Measurements from ENCODE around the gene ASB1.

Gene ASB1

DNA sequence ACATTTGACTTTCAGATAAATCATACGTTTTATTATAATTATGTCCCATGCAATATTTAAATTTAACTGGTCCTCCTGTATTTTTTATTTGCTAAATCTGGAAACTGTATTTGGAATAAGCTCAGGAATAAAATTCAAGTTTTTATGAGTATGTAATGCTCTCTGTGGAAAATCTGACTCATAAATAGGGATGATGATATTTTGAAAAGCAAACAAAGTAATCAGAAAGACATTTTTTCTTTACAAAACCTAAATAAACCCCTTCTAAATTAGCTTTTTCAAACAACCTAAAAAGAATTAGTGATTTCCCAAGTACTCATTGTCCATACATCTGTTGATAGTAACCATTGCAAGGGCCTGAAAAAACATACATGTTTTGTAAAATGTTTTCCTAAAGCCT, 41.1 kb downstream of the ASB1 start:
- DNase-seq (ENCODE audit: low spot score) = no peak

DNA sequence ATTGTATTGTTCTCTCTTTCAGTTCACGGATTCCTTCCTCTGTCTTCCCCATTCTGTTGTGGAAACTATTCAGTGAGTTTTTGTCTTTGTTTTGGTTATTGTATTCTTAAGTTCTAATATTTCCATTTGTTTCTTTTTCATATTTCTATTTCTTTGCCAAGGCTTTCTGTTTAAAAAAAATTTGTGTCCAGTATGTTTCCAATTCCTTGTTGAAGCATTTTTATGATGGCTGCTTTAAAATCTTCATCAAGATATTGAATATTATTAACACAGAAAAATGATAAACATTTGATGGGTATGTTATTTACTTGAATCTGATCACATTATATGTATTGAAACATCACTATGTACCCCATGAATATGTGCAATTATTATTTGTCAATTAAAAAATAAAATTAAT, 42.4 kb downstream of the ASB1 start:
- no peak for DNase-seq (ENCODE audit: low spot score)

DNA sequence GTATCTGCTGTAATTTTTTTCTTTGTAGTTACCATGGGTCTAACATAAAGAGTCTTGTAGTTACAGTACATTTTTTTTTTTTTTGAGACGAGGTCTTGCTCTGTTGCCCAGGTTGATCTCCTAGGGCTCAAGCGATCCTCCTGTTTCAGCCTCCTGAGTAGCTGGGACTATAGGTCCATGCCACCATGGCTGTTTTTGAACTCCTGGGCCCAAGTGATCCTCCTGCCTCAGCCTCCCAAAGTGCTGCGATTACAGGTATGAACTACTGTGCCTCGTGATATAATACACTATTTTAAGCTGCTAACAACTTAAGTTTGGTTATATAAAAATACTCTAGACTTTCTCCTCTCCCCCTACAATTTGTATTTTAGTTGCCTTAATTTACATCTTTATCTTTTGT, 46.3 kb downstream of the ASB1 start:
- no peak for DNase-seq (ENCODE audit: low spot score)

DNA sequence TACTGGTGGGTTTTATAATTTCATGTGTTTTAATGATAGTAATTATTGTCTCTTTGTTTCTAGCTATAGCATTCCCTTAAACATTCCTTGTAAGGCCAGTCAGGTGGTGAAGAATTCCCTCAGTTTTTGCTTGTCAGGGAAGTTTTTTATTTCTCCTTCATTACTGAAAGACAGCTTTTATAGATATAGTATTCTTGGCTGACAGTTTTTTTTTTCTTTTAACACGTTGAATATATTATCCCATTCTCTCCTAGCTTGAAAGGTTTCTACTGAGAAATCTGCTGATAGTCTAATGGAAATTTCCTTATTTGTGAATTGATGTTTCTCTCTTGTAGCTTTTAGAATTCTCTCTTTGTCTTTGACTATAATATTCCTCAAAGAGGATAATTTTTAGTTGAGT, 46.8 kb downstream of the ASB1 start:
- DNase-seq (ENCODE audit: low spot score) = no peak

DNA sequence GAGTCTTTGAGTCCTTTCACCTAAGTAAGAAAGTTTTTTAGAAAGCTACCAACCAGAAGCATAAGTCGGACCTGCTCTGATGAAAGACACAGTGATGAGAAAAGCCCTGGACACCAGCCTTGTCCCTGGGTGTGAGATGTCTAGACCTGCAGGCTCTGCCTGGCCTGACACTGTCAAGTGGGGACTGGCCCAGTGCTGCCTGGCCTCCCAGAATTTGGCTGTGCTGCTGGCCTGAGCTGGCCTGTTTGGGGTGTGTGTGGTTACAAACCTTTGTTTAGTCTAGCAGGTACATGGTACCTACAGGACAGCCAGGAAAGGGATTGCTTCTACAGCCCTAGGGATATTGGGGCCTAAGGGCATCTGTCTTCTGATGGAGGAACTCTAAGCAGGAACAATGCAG, 48.3 kb downstream of the ASB1 start:
- DNase-seq (ENCODE audit: low spot score) = no peak

DNA sequence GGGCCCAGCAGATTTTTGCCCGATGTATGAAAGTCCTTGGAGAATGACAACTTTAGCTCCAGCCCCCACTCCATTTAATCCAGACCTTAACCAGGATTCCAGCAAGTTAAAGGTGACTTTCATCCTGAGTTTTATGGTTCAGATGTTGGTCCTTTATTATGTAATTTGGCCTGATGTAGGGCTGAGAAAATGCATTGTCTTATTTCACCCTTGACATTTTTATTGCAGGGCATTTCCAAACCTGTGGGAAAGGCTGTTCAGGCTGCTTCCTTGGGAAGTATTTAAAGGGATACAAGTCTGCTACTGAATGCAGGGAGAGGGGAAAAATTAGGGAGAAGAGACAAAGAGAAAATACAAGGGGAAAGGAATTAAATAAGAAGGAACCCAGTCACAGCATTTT, 48.8 kb downstream of the ASB1 start:
- DNase-seq (ENCODE audit: low spot score) = no peak

DNA sequence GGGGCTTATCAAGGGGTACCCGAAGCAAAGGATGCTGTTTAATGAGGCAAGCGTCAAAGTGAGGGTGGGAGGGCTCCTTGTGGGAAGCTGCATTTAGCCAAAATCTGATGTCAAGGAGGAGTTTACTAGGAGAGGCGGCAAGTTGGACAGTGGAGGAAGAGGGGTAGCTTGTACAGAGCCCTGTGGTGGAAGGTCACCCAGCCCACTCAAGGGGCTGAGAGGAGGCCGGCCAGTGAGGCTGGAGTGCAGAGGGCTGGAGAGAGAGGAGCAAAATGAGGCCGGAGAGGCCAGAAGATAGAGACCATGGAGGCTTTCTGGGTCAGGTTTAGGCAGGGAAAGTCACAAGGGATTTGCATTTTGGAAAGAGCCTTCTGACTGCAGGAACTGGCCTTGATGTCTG, 49.5 kb downstream of the ASB1 start:
- DNase-seq (ENCODE audit: low spot score) = no peak

DNA sequence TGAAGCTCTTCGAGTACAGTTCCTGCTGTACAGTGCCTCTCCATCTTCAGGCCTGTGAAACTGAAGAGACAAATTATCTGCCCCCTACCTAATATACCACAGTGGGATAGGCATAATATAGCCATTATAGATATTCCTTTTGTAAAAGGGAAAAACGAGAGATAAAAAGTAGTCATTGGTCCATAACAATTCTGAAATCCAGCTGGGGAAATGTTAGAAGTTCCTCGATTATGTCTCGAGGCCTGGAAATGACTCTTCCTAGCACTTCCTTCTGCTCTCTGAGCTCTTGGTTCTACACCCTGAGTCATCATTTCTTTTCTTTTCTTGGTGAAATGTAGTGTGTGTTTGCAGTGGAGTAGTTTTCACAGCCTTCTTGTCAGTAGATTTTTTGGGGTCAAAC, 51.5 kb downstream of the ASB1 start:
- no peak for DNase-seq (ENCODE audit: low spot score)

DNA sequence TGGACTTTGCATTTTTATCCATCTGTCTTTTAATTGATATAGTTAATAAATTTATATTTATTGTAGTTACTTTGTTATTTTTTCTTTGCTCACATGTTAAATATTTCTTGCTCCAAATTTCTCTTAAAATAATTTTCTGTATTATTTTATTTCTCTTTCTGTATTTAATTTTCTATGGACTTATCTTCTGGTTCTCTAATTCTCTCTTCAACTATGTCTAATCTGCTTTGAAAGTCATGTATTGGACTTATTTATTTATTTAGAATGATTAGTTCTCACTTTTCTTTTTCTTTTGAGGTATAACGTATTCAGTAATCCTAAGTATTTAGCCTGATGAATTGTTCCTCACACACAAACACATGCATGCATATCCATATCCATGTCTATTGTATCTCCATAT, 53.1 kb downstream of the ASB1 start:
- no peak for DNase-seq (ENCODE audit: low spot score)

DNA sequence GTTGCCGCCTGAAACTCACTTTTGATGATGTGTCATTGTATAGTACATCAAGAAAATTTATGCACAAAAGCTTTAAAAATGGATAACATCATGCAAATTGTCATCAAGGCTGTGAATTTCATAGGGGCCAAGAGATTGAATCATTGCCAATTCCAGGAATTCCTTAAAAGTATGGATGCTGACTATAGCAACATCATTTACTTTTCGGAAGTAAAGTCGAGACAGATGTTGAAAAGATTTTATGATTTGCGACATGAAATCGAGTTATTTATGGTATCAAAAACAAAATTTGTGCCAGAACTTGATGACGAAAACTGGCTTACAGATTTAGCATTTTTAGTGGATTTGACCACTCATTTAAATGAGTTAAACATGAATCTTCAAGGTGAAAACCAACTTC, 56.3 kb downstream of the ASB1 start:
- DNase-seq (ENCODE audit: low spot score) = no peak

DNA sequence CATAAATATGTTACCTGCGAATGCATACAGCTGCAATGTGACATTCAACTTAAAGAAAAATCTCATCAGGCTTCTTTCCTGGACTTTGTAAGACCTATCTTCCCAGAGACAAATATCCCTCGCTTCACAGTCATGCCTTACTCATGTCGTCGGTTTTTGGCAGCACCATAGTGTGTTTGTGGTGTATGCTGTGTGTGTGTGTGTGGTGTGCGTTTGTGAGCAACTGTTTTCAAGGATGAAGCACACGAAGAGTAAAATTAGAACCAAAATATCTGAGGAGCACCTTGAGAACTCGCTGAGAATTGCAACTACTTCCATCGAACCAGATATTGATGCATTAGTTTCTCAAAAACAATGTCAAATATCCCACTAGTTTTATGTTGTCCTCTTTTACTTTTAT, 56.9 kb downstream of the ASB1 start:
- DNase-seq (ENCODE audit: low spot score) = no peak

DNA sequence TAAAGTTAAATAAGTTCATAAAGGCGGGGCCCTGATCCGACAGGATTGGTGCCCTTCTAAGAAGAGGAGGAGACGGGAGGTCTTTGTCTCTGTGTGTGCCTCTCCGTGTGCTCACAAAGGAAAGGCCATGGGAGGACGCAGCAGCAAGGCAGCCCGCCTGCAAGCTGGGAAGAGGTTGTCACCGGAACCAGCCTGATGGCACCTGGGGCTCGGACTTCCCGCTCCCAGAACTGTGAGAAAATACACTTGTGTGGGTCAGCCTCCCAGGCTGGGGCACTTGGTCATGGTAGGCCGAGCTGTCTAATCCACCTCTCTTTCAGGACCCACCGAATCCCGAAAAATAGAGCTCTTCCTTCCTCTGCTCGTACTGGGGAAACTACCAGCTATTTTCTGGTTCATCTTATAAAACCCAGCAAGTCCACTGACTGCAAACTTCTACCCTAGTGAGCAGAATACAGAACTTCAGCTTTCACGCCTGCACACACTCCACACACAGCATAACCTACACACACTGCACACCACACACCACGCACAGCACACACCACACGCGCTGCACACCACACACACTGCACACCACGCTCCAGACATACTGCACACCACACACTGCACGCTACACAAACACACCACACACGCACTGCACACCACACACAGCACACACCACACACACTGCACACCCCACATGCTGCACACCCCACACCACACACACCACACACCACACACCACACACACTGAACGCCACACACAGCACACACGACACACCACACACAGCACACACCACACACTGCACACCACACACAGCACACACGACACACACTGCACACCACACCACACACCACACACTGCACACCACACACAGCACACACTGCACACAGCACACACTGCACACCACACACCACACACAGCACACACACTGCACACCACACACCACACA, 58.1 kb downstream of the ASB1 start:
- DNase-seq (ENCODE audit: low spot score) = no peak

DNA sequence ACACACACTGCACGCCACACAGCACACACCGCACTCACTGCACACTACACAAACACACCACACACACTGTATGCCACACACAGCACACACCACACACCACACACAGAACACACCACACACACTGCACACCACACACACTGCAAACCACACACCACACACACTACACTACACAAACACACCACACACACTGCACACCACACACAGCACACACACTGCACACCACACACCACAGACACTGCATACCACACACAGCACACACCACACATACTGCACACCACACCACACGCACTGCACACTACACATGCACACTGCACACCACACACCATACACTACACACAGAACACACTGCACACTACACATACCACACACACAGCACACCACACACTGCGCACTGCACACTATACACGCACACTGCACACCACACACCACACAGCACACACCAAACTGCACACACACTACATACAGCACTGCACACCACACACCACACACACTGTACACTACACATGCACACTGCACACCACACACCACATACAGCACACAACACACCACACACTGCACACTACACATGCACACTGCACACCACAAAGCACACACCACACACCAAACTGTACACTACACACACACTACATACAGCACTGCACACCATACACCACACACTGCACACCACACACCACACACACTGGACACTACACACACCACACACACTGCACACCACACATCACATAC, 59.6 kb downstream of the ASB1 start:
- DNase-seq (ENCODE audit: low spot score) = no peak

DNA sequence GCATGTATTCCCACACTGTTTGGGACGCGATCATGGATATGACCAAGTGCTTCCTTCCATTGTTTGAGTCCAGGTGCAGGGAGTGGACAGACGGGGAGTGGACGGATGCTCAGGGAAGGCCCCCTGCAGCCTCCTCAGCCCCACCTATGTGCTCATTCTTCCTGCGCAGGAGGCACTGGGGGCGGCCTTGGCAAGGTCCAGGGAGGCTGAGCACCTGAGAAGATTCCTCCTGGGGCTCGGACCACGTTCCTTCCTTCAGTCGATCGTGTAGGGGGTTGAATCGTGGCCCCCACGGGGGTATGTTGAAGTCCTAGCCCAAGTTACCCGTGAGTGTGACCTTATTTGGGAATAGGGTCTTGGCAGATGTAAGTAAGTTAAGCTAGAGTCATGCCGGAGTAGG, 60.4 kb downstream of the ASB1 start:
- DNase-seq (ENCODE audit: low spot score) = no peak

DNA sequence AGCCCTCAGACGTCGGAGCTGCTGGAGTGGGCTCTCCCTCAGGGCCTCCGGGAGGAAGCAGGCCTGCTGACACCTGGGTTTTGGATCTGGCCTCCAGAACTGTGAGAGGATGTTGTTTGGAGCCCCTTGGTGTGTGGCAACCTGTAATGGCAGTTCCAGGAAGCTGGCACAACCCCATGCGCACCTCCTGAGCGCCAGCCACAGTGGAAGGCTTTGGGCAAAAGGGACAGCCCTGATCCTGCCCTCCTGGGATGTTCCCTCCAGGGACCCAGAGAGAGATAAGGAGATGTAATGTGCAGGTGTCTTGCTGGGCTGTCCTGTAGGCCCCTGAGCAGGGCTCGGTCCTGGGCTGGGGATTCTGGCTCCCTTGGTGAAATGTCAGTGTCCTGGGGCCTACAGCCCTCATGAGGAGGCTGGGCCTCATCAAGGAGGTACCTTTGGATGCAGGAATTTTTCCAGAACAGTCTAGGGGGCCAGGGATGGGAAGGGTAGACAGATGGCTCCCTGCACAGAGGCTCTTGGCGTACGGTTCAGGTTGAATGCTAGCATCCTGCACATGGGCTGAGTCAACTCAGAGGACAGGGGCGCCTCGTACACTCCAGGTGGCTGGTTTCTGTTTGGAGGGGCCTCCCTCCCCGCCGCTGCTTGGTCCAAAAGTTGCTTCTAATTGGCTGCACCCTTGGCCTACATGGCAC, 61.1 kb downstream of the ASB1 start:
- DNase-seq (ENCODE audit: low spot score) = no peak

DNA sequence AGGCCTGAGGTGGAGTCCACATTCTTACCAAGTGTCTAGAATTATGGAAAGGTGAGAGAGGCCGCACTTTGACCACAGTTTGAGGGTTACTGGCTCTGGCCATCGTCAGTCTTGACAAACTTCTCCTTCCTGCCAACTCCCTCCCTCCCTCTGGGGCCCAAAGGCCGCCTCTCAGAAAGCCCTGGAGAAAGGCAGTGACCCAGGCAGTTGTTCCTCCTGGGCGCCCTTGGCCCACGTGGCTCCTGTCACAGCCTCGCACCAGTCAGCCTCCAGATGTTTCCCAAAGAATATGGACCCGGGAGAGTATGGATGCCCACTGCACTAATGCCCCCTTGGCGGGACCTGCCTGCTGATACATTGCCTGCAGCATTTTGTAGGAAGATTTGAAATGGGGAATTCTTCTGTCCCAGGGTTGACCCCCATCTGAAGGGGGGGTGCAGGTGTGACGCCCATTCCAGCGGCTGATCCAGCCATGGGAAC, 61.7 kb downstream of the ASB1 start:
- no peak for DNase-seq (ENCODE audit: low spot score)

DNA sequence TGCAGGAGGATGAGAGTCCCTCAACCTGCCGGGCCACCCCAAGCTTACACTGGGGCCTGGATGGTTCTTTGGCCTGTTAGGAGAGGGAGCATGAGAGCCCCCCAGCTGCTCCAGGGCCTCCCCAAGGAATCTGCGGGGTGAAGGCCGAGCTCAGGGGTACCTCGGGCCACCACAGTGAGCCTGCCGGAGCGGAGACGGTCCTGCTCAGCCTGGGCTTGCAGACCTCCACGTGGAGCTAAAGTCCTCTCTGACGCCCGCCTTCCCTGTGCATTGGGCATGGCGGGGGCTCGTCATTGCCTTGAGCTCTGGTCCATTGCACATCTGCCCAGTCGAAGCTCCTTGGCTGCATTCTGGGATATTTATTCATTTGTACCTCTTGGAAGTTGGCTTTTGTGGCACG, 62.7 kb downstream of the ASB1 start:
- no peak for DNase-seq (ENCODE audit: low spot score)

DNA sequence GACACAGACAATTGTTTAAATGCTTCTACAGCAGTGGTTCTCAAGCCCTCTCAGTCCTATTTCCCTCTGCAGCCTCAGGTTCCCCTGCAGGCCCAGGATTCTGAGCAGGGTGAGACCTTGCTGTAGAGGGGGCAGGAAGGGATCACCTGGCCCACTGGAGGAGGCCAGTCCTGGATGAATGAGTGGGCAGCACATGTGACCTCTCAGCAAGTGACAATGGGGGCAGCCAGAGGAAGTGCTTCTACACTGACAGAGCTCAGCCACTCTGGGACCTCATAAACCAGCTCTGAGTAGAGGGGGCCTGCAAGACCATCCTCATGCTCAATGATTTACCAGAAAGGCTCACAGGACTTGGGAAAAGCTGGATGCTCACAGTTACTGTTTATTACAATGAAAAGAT, 63.2 kb downstream of the ASB1 start:
- no peak for DNase-seq (ENCODE audit: low spot score)

DNA sequence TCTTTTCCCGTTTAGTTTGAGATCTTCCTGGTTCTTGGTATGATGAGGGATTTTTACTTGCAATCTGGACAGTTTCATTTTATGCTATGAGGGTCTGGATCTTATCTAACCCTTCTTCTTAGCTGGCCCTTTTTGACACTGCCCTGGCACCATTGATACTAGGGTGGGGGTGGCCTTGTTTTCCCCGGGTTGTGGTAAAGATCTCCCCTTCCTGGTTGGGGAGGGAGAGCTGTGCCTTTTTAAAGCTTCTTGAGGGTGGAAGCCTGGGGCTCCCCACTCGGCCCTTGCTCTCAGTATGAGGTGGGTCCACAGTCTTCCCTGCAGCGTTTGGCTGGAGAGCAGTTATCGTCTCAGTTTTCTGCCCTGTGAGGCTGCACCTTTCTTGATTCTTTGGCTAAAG, 66.1 kb downstream of the ASB1 start:
- DNase-seq (ENCODE audit: low spot score) = no peak

DNA sequence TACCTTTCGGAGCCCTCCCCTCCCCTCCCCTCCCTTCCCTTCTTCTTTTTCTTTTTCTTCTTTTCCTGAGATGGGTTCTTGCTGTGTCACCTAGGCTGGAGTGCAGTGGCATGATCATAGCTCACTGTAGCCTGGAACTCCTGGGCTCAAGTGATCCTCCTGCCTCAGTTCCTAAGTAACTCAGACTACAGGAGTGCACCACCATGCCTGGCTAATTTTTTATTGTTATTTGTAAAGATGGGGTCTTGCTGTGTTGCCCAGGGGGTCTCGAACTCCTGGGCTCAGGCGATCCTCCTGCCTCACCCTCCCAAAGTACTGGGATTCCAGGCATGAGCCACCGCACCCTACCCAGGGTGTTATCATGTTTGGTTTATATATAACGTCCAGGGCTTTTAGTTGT, 66.7 kb downstream of the ASB1 start:
- no peak for DNase-seq (ENCODE audit: low spot score)

DNA sequence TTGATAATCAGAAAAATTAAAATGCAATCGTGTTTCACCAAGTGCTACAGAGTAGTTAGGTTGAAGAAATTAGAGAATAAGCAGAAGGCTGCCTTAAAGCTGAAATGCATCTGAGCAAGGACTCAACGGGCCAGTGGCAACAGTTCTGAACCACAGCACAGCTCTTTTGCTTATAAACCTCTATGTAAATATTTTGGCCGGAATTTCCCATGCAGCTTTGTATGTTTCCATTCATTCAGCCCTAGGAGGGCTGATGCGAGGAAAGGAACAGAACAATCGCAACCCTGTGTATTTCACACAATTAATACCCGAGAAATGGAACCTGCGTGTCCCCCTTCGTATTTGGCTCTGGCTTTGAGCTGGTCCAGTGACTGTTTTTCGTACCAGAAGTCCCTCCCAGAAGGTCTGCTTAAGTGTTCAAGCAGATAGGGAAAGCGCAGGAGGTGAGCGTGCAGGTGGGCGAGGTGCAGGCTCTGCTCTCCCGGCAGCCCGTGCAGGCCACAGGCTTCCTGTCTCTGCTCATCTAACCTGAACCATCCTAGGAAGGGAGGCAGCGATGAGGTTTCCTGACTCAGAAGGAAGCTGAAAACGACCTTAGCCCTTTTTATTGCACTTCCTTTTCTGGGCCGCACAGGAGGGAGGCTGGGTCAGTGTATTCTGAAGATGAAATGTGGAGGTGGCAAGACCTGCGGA, 67.3 kb downstream of the ASB1 start:
- DNase-seq (ENCODE audit: low spot score) = no peak

DNA sequence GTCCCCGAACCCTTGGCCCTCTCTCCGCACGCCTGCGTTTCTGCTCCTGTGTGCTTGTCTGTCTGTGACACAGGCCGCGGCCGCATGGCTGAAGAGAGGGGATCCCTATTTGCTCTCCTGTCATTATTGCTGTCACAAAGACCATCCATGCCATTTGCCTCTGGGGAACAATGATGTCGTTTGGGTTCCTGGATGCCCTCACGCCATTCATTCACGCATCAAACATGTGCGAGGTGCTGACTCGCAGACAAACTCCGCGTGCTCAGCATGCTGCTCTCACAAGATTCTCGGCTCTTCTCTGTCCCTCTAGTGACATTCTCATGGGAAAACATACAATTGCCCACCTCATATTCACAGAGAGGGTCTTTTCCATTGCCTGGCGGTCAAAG, 67.8 kb downstream of the ASB1 start:
- no peak for DNase-seq (ENCODE audit: low spot score)
